ENCODE data around the gene DNMT1. TPM values are rescaled to one million over a fixed set of nuclear protein-coding genes. Genes with fewer than 3 reads are reported as not detected.

DNMT1 gene
- total RNA-seq, 1 experiment from 2014 or later = 72.9 TPM

DNA sequence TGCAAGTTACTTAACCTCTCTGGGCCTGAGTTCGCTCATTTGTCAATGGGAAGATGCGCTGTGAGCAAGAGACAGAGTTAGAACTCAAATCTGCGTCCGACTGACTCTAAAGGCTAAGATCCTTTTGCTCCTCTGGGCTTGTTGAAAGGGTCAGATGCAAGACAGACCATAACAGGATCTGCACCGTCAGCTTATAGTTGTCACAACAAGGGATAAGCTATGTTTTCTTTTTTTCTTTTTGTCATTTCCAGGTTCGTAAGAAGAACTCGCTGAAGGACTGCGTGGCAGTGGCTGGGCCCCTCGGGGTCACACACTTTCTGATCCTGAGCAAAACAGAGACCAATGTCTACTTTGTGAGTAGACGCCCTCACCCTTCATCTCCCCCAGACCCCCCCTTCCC lies 87.5 kb downstream of the DNMT1 start:
- no peak for DNase-seq (ENCODE audit: low spot score)
- in situ Hi-C loops (cut with HindIII; ENCODE audit: low sequenced_read_pairs) = no loop called here

DNA sequence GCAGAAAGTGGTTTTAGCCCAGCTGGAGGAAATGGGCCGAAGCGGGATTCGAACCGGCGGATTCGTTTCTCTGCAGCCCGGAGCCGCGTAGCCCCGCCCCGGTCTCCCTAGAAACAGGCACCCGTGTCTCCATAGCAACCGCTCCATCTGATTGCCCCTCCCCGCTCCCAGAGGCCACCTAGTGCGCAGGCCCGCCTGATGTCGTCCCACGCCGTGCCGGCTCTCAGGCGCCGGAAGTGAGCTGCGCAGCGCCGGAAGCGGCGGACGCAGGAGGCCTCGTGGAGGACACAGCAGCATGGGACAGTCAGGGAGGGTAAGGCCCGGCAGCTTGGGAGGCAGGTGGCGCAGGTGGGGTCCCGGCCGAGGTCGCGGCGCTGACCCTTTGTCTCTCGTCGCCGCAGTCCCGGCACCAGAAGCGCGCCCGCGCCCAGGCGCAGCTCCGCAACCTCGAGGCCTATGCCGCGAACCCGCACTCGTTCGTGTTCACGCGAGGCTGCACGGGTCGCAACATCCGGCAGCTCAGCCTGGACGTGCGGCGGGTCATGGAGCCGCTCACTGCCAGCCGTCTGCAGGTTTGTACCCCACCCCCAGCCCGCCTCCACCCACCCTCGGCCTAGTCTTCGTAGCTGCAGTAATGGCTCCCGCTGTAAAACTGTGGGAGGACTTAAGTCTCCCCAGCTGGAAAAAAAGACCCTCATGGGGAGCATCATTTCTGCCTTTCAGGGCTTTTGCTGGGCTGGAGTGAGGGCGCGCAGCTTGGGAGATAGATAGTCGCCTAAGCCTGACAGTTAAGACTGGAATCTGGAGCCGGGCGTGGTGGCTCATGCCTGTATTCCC lies 88.4 kb downstream of the DNMT1 start, which contains the start of gene PPAN:
Gene PPAN, plus strand, starts transcription at position 263 of the 837 bp plus-strand sequence. Its CDS starts 33 bp downstream, at position 296.
- in situ Hi-C loops (cut with HindIII; ENCODE audit: low sequenced_read_pairs) = no loop called here
- peak; percentile 98 for DNase-seq (ENCODE audit: low spot score)

DNA sequence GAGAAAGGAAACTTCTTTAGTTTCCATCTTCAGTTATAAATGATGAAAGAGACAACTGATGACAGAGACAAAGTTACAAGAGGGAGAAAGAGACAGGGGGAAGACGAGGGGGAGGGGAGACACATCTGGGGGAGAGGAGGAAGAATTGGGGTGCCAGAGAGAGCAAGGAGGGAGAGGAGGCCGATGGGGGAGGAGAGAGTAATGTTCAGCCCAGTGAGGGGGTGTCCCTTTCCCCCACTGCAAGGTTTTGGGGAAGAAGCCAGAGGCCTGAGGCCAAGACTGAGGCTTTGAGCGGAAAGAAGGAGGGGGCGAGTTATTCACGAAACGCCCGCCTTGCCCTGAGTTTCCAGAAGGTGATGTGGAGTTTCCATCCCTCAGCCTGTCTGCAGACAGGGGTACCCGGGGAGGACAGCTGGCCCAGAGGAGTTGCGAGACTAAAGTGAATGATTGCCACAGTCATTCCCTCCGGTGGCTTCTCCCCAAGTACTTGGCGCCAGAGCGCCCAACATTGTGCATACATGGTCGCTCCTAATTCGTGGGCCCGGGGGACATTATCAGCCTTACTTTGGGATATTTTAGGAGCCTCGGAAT lies 89.1 kb downstream of the DNMT1 start:
- in situ Hi-C loops (cut with HindIII; ENCODE audit: low sequenced_read_pairs) = no loop called here
- DNase-seq (ENCODE audit: low spot score) = peak; percentile 14

DNA sequence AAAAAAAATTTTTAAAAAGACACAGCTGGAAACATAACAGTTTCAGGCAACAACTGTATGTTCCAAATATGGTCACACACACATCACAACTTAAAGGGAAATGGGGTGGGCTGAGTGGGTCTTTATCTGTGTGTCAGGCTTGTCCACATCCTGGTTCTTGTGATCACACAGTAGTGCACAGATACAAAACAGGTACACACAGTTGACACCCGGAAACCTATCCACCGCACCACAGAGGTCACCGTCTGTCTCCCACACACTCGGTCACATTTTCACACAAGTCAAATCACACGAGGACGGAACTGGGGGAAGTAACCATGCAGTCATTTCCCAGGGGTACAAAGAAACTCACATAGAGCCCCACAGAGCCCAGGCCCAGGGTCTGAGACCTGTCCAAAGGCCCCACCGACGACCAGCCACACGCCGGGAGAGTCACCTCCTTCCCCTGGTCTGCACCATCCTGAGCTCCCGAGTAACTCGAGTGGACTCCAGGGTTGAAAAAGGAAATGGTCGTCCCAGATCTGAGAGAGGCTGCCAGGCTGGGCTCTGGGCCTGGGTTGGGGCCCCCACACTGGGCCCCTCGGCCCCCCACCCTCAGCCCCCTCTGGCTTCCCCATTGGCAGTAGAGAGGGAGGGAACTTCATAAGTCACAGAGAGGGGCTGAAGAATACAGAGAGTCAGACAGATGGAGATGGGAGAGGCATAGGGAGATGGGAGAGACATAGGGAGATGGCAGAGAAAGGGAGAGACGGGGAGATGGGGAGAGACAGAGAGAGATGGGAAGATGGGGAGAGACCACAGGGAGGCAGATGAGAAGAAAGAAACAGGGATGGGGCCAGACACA lies 89.9 kb downstream of the DNMT1 start:
- in situ Hi-C loops (cut with HindIII; ENCODE audit: low sequenced_read_pairs) = no loop called here
- DNase-seq (ENCODE audit: low spot score) = no peak

DNA sequence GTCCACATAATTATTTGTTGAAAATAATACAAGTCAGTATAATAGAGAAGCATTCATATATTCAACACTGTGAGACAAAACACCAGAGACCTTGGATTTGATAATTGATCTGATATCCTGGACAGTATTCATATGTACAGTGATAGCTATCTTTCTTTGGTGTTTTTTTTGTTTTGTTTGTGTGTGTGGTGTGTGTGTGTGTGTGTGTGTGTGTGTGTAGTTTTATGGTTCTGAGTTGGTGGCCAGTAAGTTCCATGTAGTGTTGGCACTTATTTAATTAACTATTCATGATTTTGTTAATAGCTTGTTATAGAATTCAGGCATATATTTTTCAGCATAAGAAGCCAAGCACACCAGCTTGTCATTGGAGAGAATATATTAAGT lies 90.6 kb downstream of the DNMT1 start:
- in situ Hi-C loops (cut with HindIII; ENCODE audit: low sequenced_read_pairs) = no loop called here
- no peak for DNase-seq (ENCODE audit: low spot score)

DNA sequence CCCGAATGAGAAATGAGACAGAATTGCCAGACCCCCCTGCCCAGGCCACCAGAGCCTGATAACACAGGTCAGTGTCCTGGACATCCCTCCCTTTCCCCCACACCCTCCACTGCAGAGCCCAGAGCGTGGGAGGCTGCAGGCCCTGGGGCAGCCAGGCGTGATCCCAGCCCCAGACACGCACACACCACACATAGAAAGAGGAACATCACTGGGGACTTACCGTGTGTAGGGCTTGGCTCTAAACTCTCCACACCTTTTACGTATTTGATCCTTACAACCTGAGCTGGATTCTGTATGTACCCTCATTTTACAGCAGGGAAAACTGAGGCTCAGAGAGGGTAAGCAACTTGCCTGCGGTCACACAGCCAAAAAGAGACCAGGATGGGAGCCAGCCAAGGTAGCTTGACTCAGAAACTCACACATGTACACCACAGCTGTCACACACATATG lies 91.9 kb downstream of the DNMT1 start:
- in situ Hi-C loops (cut with HindIII; ENCODE audit: low sequenced_read_pairs) = no loop called here

DNA sequence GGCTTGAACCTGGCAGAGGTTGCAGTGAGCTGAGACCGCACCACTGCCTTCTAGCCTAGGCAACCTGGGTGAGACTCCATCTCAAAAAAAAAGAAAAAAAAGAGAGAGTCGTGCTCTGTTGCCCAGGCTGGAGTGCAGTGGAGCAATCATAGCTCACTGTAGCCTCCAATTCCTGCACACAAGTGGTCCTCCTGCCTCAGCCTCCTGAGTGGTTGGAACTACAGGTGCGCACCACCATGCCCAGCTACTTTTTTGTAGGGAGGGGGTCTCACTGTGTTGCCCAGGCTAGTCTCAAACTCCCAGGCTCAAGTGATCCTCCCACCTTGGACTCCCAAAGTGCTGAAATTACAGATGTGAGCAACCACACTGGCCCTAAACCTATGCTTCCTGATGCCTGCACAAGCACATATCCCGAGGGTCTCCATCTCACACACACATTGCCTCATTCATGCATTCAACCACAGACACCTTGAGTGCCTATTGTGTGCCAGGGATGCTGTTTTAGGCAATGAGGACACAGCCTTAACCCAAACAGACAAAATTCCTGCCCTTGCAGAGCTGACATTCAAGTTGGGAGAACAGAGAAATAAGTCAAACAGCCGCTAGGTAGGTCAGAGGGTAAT lies 94.5 kb downstream of the DNMT1 start:
- no peak for DNase-seq (ENCODE audit: low spot score)
- in situ Hi-C loops (cut with HindIII; ENCODE audit: low sequenced_read_pairs) = no loop called here

More for the DNA sequence above, 91.9 kb downstream of the DNMT1 start:
- no peak for DNase-seq (ENCODE audit: low spot score)

DNA sequence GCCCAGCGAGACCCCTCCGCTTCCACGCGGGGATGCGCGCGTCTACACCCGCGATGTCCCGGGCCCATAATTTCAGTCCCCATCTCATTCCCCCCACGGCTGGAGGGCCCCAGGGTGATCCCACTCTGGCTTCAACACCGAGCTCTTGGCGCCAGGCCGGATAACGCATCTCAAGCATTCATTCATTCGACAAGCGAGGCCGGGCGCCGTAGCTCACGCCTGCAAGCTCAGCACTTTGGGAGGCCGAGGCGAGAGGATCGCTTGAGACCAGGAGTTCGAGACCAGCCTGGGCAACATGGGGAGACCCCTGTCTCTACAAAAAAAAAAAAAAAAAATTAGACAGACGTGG lies 98.2 kb downstream of the DNMT1 start:
- in situ Hi-C loops (cut with HindIII; ENCODE audit: low sequenced_read_pairs) = no loop called here
- no peak for DNase-seq (ENCODE audit: low spot score)

DNA sequence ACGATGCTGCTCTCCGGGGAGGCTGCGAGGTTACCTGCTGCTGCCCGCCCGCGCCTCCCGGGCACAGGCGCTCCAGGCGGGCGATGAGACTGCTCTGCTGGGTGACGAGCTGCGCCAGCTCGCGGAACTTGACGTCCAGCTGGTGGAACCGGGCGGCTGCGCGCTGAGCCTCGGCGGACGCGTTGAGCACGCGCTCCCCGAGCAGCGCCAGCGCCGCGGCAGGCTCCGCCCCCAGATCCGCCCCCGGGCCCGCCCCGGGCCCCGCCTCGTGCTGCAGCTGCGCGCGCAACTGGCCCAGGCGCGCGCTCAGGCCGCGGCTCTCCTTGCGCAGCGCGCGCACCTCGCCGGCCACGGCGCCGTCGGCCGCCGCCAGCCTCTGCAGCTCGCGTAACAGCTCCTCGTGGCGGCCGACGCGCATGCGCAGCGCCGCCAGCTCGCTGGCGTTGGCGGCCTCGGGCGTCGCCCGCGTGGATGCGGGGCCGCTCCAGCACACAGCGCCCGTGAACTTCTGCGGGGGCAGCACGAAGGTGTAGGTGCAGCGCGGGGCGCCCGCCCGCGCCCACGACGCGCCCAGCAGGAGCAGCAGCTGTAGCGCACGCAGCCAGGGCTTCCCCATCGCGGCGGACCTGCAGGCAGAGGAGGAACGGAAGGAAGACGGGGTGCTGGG lies 98.7 kb downstream of the DNMT1 start:
- in situ Hi-C loops (cut with HindIII; ENCODE audit: low sequenced_read_pairs) = no loop called here
- DNase-seq (ENCODE audit: low spot score) = peak; percentile 61

DNA sequence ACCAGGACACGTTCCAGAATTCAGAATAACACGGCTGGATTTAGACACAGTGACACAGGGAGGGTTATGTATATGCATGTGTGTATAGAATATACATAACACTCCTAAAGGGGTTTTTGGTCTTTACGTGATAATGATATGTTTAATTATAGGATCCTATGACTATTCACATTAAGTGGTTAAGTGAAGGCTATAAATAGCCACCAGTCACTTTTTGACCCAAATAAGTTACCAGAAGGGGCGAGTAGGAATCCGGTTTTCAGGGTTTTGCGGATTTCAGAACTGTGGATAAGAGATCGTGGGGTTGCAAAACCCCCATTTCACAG lies 99.2 kb downstream of the DNMT1 start:
- DNase-seq (ENCODE audit: low spot score) = peak; percentile 16
- in situ Hi-C loops (cut with HindIII; ENCODE audit: low sequenced_read_pairs) = no loop called here

DNA sequence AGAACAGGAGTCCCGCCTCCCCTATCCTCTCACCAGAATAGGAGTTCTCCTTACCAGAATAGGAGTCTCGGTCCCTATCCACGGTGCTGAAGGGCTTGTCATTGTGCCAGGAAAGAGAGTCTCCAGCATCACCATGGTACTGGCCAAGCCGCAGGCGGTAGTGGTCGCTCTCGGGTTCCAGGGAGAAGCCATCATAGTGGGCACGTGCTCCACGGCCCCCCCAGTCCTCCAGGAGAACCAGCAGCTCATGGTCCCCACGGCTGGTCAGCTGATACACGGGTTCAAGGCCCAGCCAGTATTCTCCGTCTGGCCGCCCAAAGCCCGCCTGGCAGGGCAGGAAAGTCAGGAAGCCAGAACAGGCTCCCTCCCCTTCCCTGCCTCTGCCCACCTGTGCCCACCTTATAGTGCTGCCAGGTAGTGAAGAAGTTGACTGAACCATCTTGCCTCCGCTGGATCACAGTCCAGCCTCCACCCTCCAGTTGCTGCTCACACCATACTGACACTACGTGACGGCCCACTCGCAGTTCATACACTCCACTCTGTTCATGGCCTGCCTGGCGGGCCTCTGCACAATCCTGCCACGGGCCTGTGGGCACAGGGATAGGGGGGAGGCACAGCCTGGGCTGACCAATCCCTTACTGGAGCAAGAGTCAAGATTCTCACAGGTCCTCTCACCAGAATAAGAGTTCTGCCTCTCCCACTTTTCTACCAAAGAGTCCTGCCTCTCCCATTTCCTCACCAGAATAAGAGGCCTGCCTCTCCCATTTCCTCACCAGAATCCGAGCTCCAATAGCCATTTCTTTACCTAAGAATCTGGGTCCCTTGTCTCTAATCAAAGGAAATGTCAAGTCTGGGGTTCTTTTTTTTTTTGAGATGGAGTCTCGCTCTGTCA lies 101.2 kb downstream of the DNMT1 start:
- DNase-seq (ENCODE audit: low spot score) = no peak
- in situ Hi-C loops (cut with HindIII; ENCODE audit: low sequenced_read_pairs) = no loop called here

DNA sequence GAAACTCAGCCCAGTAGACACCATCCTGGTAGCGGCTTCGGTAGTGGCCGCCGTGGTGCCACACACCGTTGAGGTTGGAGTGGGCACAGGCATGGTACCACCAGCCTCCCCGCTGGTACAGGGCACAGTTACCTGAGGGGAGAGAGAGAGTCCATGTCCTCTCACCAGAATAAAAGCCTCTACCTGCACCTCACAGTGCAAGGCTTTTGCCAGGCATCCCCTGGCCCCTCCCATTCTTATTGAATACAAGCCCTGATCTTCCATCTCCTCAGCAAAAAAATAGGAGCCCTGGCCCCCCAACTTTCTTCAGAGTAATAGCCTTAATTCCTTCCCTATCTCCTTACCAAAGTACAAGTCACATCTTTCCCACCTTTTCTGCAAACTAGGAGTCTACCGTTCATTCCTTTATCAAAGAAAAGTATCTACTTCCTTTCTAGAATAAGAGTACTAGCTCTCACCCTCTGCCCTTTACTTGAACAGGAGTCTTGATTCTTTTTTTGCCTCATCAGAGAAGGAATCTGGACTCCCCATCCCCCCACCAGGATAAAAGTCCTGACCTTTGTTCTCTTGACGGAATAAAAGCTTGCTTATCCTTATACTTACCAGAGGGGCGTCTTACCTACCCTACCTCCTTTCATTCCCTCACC lies 102.0 kb downstream of the DNMT1 start:
- in situ Hi-C loops (cut with HindIII; ENCODE audit: low sequenced_read_pairs) = no loop called here
- DNase-seq (ENCODE audit: low spot score) = no peak

DNA sequence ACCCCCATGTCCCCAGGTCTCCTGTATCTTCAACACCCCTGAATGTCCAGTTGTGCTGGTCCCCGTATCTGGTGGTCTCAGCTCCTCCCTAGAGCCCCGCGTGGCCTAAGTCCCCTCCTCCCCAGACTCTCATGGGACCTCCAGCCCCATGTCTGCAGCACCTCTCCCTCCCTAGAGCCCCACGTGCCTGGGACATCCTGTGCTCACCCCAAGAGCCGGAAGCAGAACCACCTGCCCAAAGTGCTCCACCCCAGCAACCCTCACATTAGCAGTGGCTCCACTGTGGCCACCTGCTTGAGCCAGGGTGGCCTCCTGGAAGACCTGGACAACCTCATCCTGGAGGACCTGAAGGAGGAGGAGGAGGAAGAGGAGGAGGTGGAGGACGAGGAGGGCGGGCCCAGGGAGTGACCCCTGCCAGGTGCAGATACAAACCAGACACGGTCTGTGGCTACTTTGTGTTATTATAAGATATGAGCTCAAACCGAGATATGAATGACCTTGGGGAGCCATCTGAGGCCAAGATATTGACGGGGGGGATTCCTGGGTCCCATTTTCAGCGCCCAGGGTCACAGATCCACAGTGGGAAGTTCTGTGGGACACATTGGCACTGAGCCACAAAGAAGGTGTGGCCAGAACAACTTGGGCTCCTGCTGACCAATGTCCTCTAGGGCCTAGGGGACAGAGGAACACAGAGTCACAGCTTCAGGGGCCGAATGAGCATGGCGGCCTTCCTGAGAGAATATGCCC lies 102.7 kb downstream of the DNMT1 start:
- in situ Hi-C loops (cut with HindIII; ENCODE audit: low sequenced_read_pairs) = no loop called here

DNA sequence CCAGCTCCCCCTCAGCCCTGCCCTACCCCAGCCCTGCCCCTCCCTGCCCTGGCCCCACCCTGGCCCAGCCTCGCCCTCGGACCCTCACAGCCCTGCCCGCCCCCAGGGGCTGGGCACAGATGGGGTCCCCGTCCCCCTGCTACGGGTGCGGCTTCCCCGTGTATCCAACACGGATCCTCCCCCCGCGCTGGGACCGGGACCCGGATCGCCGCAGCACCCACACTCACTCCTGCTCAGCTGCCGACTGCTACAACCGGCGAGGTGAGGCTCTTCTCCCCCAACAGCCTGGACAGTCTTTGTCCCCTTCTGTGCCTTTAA lies 103.4 kb downstream of the DNMT1 start:
- in situ Hi-C loops (cut with HindIII; ENCODE audit: low sequenced_read_pairs) = no loop called here
- DNase-seq (ENCODE audit: low spot score) = no peak

More for the DNA sequence above, 102.7 kb downstream of the DNMT1 start:
- DNase-seq (ENCODE audit: low spot score) = no peak

DNA sequence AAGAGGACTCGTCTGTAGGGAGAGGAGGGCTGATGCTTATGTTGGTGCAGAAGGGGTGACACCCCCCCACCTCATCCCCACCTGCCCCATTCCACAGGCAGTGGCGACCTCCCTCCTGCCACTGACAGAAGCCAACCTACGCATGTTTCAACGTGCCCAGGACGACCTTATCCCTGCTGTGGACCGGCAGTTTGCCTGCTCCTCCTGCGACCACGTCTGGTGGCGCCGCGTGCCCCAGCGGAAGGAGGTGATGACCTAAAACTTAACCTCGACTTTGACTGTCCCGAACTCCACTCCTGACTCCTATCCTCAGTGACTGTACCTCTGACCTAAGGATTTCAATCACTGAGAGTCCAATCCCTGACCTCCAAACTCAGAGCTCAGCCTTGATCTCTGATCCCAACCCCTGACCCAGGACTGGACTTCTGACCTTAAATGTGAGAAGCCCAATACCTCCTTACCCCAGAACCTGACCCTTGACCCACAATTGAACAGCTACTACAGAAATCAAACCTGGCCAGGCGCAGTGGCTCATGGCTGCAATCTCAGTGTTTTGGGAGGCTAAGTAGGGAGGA lies 104.9 kb downstream of the DNMT1 start:
- DNase-seq (ENCODE audit: low spot score) = no peak
- in situ Hi-C loops (cut with HindIII; ENCODE audit: low sequenced_read_pairs) = no loop called here

DNA sequence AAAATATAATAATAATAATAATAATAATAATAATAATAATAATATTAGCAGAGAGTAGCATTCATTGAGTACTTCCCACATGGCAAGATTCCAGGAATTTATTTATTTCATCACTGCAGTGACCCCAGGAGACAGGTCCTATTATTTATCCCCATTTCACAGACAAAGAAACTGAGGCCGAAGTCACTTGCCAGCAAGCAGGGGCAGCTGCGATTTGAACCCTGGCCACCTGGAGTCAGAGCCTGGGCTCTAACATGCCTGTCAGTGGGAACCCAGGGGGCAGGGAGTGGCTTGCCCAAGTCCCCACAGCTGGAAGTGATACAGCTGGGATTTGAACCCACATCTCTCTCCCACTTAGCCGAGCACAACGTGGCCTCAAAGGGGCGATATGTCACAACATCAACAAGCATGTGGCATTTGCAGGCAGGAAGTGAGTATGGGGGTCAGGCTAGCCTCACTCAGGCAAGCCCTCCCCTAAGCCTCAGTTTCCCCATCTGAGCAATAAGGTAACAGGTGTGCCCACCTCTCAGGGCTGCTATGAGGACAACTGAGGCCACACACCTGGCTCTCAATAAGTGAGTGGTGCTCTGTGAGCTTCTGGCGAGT lies 105.7 kb downstream of the DNMT1 start:
- DNase-seq (ENCODE audit: low spot score) = no peak
- in situ Hi-C loops (cut with HindIII; ENCODE audit: low sequenced_read_pairs) = no loop called here

All from G401 (cell line).